OCI-LY1 (cell line): ENCODE measurements around the gene EVPL.

Experiments used
- CTCF ChIP-seq: fragments of 200-600 bp; sonication (generic), shearing (Covaris generic); IDR thresholded peaks from 2 replicates; pipeline ENCODE4 v1.5.1; 2017; ENCODE audit warnings: mild to moderate bottlenecking, antibody characterized with exemption, low read length, moderate library complexity, mixed read lengths
- EZH2 ChIP-seq: fragments of 200-600 bp; sonication (generic), shearing (Covaris generic); IDR thresholded peaks from 2 replicates; pipeline ENCODE4 v1.8.0; 2017; ENCODE audit warnings: borderline replicate concordance, mixed run types, mild to moderate bottlenecking, antibody characterized with exemption, low read length, moderate library complexity, mixed read lengths

DNA sequence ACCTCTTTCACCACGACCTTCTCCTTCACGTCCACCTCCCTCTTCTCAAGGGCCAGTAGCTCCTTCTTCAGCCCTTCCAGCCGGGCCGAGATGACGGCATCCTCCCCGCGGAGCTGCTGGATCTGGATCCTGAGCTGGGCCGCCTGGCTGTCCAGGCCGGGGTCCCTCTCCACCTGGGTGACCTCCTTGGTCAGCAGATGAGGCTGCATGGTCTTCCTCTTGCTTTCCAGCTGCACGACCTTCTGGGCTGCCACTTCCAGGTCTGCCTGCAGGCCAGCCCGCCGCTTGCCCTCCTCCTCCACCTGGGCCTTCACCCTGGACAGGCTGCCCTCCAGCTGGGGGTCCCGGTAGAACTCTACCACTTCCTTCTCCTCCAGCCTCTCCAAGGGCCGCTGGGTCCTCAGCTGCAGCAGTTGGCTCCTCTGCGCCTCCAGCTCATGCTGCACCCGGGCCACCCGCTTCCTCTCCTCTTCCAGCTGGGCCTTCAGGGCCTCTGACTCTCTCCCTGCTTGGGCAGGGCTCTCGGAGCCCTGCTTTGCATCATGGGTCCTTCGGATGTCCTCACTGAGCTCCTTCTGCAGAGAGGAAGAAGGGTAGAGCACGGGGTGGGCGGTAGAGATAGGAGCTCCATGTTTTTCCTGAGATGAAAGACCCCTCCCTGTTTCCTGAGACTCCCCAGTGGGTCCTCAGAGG, 17.0 kb downstream of the EVPL start:
- TF ChIP-seq CTCF (no peak), EZH2 (no peak)
